UCSD-AML1 (cell line): Measurements from ENCODE around the gene P2RY12.
"Not testable (repeated sequence)": the region's sequence is repeated elsewhere in the genome, so short reads cannot be mapped to it uniquely, and the experiment has no call there.

Experiments
- DNase-seq: peaks from one replicate; lab custom pipeline; 2025; ENCODE audit not compliant: unreplicated experiment; lab: John Stamatoyannopoulos, UW

P2RY12 gene

GRCh38 chr3:151393146-151393830 lies 8.7 kb upstream of the P2RY12 start:
- no peak for DNase-seq

- not testable (repeated sequence) for DNase-seq
Measured at GRCh38 chr3:151392191-151392590, 7.6 kb upstream of the P2RY12 start.

DNA sequence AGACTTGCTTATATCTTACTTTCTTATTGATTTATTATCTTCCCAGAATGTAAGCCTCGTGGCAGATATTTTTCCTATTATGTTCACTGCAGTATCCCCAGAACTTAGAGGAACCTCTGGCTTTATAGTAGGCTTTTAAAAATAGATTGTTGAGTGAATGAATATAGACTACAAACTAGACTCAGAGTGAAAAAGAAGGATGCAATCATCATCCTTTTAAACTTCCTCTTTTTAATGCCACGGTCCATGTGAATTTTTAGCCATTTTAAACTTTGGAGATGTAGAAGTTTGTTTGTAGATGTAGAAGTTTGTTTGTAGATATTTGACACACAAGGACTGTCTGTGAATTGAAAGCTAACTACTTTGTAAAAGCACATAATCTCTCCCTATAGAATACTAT lies 7.2 kb upstream of the P2RY12 start:
- no peak for DNase-seq

DNA sequence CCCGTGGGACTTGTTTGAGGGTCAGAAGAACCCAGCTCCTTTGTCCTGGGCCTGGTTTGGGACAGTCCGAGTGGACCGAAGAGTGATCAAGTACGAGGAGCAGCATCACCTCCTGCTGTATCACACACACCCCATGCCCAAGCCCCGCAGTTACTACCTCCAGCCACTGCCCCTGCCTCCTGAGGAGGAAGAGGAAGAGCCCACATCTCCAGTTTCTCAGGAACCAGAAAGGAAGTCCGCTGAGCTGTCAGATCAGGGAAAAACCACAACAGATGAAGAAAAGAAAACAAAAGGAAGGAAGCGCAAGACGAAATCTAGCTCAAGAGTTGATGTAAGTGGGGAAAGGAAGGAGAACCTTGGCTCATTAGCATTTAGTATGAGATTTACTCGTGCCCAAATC lies 3.3 kb upstream of the P2RY12 start:
- DNase-seq, result peak; percentile 58

- no peak for DNase-seq
Measured at GRCh38 chr3:151387432-151387831, 2.9 kb upstream of the P2RY12 start.

- no peak for DNase-seq
Measured at GRCh38 chr3:151386056-151386455, 1.5 kb upstream of the P2RY12 start.

DNA sequence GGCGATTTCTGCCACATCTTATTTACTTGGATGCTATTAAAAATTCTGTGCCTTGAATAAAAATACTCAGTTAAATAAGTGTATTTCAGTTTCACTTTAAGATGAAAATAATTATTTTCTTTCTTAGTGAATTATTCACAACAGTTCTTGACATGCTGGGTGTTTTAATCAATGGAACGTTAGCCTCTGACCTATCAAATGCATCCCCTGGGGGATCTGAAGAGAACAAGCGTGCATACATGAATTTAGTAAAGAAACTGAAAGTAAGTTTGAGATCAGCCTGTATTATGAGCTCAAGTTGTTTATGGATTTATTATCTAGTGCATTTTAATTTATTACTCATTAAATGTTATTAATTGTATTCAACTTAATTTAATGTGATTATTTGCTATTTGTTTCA lies 597 bp downstream of the P2RY12 start:
- no peak for DNase-seq

DNA sequence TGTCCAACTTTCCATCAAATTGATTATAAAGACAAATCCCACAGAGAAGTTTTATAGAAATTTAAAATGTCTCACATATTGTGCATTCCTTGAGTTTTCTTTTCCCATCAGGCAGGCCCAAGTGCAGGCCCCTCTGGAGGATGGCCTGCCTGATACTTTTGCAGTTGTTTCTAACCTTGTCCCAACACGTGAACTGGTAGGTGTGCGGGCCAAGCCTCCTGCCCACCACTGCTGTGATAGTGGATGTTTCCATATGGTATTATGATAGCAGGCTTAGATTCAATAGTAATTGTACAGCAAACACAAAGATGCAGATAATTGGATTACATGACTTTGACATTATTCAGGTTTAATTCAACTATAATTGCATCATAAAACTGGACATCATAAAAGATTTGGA lies 1.4 kb downstream of the P2RY12 start:
- DNase-seq, result no peak

GRCh38 chr3:151382671-151383070 lies 1.9 kb downstream of the P2RY12 start:
- DNase-seq, result no peak

DNA sequence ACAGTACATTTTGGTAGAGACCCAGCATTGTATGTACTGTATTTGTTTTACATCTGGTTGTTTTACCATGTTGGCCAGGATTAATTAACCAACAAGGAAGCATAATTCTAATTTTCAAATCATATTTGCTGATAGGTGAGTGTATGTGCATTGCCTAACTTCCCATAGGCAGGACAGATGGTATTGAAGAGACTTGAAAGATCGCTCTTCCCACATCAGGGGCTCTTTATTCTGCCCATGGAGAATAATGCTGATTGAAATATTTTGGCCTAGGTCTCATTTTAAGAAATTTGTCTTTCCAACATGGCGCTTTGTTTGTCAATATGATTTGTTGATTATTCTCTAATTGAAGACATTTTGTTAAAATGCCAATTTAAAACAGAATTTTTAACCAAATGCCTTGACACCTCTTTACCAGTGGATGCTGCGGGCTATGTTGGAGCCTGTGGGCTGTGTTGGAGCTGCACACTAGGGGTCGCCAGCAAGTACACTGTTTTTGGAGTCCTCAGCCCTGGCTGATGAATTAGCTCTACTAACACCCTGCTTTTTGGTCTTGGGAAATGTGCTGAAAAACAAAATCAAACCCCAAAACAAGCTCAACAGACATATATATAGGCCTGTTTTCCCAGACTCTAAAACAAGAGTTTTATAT lies 5.3 kb downstream of the P2RY12 start:
- peak; percentile 29 for DNase-seq

DNA sequence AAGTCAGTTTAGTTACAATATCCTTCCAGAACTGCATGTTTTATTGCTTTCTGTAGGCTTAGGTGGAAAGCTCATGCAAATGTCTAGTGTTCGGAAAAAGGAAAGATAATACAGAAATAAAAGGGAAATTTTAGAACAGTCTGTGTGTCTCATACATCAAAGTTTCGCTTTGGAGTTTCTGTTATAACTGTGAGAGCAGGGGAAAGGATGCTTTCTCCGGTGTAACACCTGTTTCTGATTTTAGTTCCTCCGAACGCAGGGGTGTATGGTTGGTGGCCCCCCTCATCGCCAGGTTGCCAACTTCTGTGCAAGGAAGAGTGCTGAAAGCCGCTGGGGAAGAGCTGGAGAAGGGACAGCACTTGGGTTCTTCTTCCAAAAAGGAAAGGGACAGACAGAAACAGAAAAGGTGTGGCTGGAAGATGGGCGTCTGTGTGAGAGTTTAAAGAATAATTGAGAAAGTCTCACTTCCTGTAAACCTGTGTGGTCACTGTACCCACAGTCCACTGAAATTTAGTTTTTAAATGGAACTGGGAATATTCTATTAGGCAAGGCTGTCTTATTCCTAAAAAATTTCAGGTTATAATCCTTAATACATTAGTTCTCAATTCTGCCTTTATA lies 6.7 kb downstream of the P2RY12 start:
- no peak for DNase-seq

GRCh38 chr3:151372063-151372820 lies 12.3 kb downstream of the P2RY12 start:
- no peak for DNase-seq

DNA sequence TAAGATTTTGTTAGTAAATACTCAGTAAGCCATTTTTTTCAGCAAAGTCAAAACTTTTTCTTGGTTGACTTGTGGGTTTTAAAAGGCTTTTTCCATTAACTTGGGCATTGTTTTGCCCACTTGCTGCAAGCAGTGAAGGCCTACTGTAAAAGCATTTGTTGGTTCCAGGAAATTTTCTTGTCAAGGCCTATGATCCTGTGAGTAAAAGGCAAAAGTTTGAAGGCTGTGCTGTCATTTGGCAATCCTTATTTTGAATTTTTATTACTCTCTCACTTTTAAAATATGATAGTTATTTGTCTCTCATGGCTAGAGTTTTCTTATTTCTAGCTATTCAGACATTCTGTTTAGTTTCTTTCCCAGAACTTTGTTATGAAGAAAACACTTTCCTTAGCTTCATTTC lies 13.0 kb downstream of the P2RY12 start:
- no peak for DNase-seq

GRCh38 chr3:151367448-151367847 lies 17.1 kb downstream of the P2RY12 start:
- DNase-seq, result no peak

DNA sequence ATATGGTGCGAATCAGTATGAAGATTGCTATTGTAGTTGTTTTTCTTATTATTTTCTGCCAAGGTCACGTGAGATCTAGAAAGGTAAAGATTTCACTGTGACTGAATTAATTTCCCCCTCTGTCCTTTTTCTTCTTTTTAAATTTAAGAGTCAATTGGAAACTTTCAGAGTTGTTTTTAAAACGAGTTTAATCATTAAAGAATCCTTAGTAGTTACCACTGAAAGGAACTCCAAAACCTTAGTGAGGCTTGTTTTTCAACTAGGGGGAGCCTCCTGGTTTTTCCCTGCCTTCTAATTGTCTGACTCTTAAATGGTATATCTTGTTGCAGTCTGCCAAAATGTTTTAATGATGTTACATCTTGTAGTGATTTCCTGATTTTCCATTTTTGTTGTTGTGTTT lies 17.6 kb downstream of the P2RY12 start:
- DNase-seq, result no peak

GRCh38 chr3:151362751-151363174 lies 21.8 kb downstream of the P2RY12 start:
- no peak for DNase-seq

DNA sequence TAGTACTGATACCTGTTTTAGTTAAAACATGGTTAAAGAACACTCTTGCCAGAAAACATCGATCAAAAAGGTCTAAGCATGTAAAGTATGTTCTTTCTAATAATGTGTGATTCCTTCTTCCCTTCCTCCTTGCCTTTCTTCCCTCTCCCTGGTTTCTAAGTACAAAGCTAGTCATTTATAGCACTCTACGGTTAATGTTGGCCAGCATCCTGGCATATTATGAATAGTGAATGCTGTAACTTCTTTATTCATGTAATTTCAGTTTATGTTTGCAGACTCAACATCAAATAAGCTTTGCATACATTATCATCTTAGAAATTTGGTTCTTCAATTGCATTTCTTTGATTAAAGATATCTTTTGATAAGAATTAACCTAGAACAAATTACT lies 27.1 kb downstream of the P2RY12 start:
- no peak for DNase-seq

DNA sequence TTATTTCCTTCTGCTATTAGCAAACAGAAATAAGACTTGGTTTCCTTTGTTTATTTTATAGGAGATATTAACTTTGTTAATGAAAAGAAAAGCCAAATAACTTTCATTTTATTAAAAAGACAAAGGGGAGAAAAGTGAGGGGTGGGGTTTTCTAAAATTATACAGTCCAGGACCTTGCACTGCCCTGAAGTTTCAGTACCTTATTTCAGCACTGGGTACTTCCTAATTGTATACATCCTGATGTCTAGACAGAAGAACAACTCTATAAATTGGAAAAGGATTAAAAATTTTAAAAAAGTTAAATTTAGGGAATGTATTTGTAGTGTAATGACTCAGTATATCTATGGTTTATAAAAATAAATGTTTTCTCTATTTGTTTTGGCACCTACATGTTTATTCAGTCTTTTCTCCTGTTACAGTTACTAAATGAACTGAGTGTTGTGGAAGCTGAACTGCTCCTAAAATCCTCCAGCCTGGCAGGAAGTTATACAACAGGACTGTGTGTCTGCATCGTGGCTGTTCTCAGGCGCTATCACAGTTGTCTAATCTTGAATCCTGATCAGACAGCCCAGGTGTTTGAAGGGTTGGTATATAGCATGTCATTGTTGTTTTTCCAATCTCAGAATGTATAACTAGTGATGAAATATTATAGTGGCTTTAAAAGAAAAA lies 27.6 kb downstream of the P2RY12 start:
- DNase-seq, result no peak

- no peak for DNase-seq
Measured at GRCh38 chr3:151351648-151352047, 32.9 kb downstream of the P2RY12 start.

GRCh38 chr3:151351219-151351618 lies 33.3 kb downstream of the P2RY12 start:
- DNase-seq, result no peak

DNA sequence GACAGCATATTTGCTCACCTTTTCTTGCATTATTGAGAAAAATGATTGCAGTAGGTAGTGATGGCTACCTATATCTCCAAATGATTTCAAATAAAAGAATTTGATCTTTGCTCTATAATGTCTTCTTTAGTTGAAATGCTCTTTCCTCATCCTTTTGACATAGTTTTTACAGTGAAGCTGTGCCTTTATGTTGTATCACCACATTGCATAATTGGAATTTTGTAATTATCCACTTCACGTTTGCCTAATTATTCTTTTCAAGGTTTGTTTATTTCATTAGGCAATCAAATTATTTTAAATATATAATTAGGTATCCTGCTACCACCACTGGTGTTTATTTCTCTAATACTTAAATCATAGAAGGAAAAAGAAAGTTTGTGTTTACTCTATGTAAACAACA lies 33.9 kb downstream of the P2RY12 start:
- DNase-seq, result no peak
